HFFc6 (cell line): Measurements from ENCODE around the gene PTPRM. TPM values are rescaled to one million over a fixed set of nuclear protein-coding genes. Genes with fewer than 3 reads are reported as not detected.
"Not testable (repeated sequence)": the region's sequence is repeated elsewhere in the genome, so short reads cannot be mapped to it uniquely, and the experiment has no call there.

ENCODE experiments used
- DNase-seq: peaks from one replicate; pipeline ENCODE4 v3.0.0-alpha.2; 2018
- H3K27ac Mint-ChIP-seq: 2 replicates; pipeline ENCODE4 v1.8.0; 2020; ENCODE audit warnings: mild to moderate bottlenecking, mixed read lengths
- H3K27me3 Mint-ChIP-seq: 2 replicates; pipeline ENCODE4 v1.8.0; 2021; ENCODE audit warnings: mild to moderate bottlenecking, moderate library complexity, mixed read lengths; ENCODE audit not compliant: insufficient read depth
- H3K36me3 Mint-ChIP-seq: 2 replicates; pipeline ENCODE4 v1.8.0; 2021; ENCODE audit warnings: low read depth, mixed read lengths
- H3K4me1 Mint-ChIP-seq: 2 replicates; pipeline ENCODE4 v1.8.0; 2020; ENCODE audit warnings: low read depth, mixed read lengths
- H3K4me3 Mint-ChIP-seq: 2 replicates; pipeline ENCODE4 v1.8.0; 2020; ENCODE audit warnings: mild to moderate bottlenecking, moderate library complexity, mixed read lengths
- H3K9me3 Mint-ChIP-seq: 2 replicates; pipeline ENCODE4 v1.8.0; 2020; ENCODE audit warnings: mild to moderate bottlenecking, mixed read lengths
- CTCF ChIP-seq: fragments of 200-600 bp; sonication (generic); IDR thresholded peaks from 2 replicates; pipeline ENCODE4 v1.5.0; 2021; ENCODE audit warnings: antibody characterized with exemption, mild to moderate bottlenecking
- total RNA-seq, 6 experiments: library from RNA; stranded (reverse); fragmentation: NEBNext Ultra II Directional; extraction: Animal tissue kit (Norgen Biotek cat#: 25700); gene quantifications; 2 replicates in 1 of 6; 3 replicates in 5 of 6; pipeline ENCODE4 v1.2.3, GENCODE V29; 2021

The PTPRM gene
- total RNA-seq, 6 experiments from 2014 or later, result 39.4 to 49.8 (median 43.8) TPM

- DNase-seq, result no peak
- no peak for TF ChIP-seq CTCF
- Mint-ChIP-seq H3K4me1 (peaks cover 18% of the 10 kb centered on the region), H3K36me3 (peaks cover 4% of the 10 kb centered on the region; the same call in 1 of the 2 replicates), H3K9me3 (peaks cover 4% of the 10 kb centered on the region), H3K27me3 (no peaks in the 10 kb centered on the region), H3K27ac (no peak overlapping the region), H3K4me3 (no peak overlapping the region)
These were observed 162.8 kb downstream of the PTPRM start for GRCh38 chr18:7729868-7730267.

DNA sequence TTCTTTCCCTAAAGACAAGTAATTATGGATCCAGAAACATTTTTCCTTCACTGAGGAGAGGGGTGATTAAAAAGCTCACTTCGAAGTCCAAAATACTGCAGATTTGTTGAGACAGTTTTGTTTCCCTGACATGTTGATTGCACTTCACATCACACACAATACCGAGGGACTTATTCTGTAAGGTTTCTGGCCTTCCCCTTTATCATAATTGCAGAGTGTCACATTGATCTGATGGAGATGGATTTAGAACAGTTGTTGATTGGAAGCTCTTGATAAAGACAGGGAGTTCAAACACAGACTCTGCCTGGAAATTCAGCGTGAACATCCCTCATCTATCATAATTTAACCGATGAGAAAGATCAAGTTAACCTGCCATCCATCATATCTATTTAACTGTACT is 163.6 kb downstream of the PTPRM start:
- Mint-ChIP-seq H3K4me3 (no peak overlapping the region), H3K27ac (no peak overlapping the region), H3K36me3 (peaks cover 4% of the 10 kb centered on the region; the same call in 1 of the 2 replicates), H3K27me3 (no peaks in the 10 kb centered on the region), H3K4me1 (peaks cover 18% of the 10 kb centered on the region), H3K9me3 (peaks cover 4% of the 10 kb centered on the region)
- no peak for TF ChIP-seq CTCF
- DNase-seq, result no peak

DNA sequence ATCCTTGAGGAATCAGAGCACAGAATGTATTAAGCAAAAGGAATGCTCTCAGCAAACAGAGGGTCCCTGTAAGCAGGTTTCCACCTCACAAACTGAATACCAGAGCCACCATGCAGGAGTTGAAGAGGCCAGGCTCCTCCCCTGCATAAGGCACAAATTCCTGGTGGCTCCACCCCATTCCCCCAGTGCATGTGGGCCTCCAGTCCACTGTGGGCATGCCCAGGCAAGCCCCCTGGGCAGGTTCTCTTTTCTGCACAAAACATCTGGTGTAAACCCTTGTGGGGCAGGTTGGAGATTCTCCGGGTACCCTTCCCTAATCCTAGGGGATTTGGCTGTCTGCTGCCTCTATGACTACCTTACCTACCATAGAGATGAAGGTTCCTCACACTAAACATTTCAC is 166.5 kb downstream of the PTPRM start:
- peaks cover 7% of the 10 kb centered on the region for H3K4me1 Mint-ChIP-seq
- TF ChIP-seq CTCF, result no peak
- no peak overlapping the region for H3K4me3 Mint-ChIP-seq
- no peaks in the 10 kb centered on the region for H3K27me3 Mint-ChIP-seq
- H3K9me3 Mint-ChIP-seq, result peaks cover 4% of the 10 kb centered on the region
- H3K36me3 Mint-ChIP-seq, result peaks cover 4% of the 10 kb centered on the region; the same call in 1 of the 2 replicates
- no peak for DNase-seq
- H3K27ac Mint-ChIP-seq, result peak overlapping the region; percentile 60

GRCh38 chr18:7735196-7735595 is 168.1 kb downstream of the PTPRM start:
- Mint-ChIP-seq H3K36me3 (peaks cover 4% of the 10 kb centered on the region; the same call in 1 of the 2 replicates), H3K27ac (no peak overlapping the region), H3K4me3 (no peak overlapping the region), H3K4me1 (peaks cover 7% of the 10 kb centered on the region), H3K27me3 (no peaks in the 10 kb centered on the region), H3K9me3 (peaks cover 4% of the 10 kb centered on the region)
- DNase-seq, result no peak
- peak; percentile 62; the same call in 1 of the 2 replicates for TF ChIP-seq CTCF

DNA sequence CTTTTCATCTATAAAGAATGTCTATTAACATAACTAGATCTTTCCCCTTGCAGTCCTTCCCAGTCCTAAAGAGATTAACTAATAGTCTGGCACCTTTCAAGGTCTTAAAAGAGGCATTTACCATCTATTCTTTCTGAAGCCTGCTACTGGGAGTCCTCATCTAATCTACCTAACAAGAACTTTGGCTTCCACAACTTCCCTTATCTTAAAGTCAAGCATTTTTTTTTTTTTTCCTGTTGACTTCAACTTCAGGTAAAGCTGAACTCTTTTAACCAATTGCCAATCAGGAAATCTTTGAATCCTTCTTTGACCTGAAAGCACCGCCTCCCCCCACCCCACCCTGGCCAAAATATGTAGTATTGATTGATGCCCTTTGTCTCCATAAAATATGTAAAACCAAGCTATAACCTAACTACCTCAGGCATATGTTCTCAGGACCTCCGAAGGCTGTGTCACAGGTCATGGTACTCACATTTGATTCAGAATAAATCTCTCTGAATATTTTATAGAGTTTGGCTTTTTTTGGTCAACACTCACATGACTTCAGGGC is 168.6 kb downstream of the PTPRM start:
- no peak for TF ChIP-seq CTCF
- peaks cover 4% of the 10 kb centered on the region; the same call in 1 of the 2 replicates for H3K36me3 Mint-ChIP-seq

GRCh38 chr18:7736526-7736925 is 169.4 kb downstream of the PTPRM start:
- H3K4me3 Mint-ChIP-seq, H3K9me3 Mint-ChIP-seq, H3K27ac Mint-ChIP-seq, DNase-seq, H3K36me3 Mint-ChIP-seq, H3K27me3 Mint-ChIP-seq: not testable (repeated sequence)
- H3K4me1 Mint-ChIP-seq, result peaks cover 15% of the 10 kb centered on the region

More for the DNA sequence above, 168.6 kb downstream of the PTPRM start:
- Mint-ChIP-seq H3K9me3 (peaks cover 4% of the 10 kb centered on the region), H3K4me1 (peaks cover 10% of the 10 kb centered on the region), H3K27ac (no peak overlapping the region), H3K27me3 (no peaks in the 10 kb centered on the region), H3K4me3 (no peak overlapping the region)
- no peak for DNase-seq
